22Rv1 (cell line): Measurements from ENCODE around the gene G3BP1.
"Not testable (repeated sequence)": the region's sequence is repeated elsewhere in the genome, so short reads cannot be mapped to it uniquely, and the experiment has no call there.

Experiments
- H3K27ac ChIP-seq: fragments of 450-650 bp; 2 replicates; pipeline ENCODE4 v1.5.1; 2017
- ZFX ChIP-seq: fragments of 450-650 bp; IDR thresholded peaks from 2 replicates; pipeline ENCODE4 v1.6.1; 2017; ENCODE audit warnings: antibody characterized with exemption, borderline replicate concordance
- TF ChIP-seq, protein P1 (sequence below): fragments of 450-650 bp; IDR thresholded peaks from 2 replicates; pipeline ENCODE4 v1.5.1; 2017; ENCODE audit warnings: mild to moderate bottlenecking

Gene G3BP1

DNA sequence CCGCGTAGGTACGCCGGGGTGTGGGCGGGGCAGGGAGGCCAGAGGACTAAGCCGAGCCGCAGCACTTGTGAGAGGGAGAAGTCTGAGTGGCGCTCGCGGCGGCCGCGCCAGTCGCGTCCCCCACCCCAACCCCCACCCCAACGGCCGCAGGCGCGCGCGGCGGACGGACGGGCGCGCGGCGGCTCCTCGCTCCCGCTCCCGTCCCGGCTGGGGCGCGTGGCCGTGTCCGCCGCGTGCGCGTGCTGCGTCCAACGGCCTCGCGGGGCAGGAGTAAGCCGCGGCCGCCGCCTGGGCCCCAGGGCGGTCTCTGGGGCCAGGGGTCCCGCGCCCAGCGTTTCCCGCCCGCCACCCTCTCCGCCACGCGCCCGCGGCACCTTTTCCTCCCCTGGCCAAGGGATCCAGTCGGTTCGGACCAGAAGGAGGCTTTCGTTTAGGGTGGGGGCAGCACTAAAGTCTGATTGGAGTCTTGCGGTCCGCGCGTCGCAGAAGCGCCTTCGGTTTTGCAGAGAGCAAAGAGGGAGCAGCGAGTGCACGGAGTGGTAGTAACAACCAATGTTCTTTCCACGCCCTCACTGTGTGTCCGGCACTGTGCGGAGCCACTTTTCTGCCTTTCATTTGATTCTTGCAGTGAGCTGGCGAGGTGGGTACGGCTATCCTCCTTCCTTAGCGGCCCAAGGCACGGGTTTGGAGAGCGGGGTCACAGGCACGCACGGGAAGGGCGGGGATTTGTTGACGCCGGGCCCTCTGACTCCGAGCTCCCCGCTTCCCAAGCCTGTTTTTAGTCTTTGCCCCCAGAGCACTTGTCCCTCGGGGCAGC is 483 bp downstream of the G3BP1 start:
- peak overlapping the region; percentile 96 for H3K27ac ChIP-seq
- TF ChIP-seq ZFX, result no peak
- TF ChIP-seq, protein P1, sequence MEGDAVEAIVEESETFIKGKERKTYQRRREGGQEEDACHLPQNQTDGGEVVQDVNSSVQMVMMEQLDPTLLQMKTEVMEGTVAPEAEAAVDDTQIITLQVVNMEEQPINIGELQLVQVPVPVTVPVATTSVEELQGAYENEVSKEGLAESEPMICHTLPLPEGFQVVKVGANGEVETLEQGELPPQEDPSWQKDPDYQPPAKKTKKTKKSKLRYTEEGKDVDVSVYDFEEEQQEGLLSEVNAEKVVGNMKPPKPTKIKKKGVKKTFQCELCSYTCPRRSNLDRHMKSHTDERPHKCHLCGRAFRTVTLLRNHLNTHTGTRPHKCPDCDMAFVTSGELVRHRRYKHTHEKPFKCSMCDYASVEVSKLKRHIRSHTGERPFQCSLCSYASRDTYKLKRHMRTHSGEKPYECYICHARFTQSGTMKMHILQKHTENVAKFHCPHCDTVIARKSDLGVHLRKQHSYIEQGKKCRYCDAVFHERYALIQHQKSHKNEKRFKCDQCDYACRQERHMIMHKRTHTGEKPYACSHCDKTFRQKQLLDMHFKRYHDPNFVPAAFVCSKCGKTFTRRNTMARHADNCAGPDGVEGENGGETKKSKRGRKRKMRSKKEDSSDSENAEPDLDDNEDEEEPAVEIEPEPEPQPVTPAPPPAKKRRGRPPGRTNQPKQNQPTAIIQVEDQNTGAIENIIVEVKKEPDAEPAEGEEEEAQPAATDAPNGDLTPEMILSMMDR, result no peak

DNA sequence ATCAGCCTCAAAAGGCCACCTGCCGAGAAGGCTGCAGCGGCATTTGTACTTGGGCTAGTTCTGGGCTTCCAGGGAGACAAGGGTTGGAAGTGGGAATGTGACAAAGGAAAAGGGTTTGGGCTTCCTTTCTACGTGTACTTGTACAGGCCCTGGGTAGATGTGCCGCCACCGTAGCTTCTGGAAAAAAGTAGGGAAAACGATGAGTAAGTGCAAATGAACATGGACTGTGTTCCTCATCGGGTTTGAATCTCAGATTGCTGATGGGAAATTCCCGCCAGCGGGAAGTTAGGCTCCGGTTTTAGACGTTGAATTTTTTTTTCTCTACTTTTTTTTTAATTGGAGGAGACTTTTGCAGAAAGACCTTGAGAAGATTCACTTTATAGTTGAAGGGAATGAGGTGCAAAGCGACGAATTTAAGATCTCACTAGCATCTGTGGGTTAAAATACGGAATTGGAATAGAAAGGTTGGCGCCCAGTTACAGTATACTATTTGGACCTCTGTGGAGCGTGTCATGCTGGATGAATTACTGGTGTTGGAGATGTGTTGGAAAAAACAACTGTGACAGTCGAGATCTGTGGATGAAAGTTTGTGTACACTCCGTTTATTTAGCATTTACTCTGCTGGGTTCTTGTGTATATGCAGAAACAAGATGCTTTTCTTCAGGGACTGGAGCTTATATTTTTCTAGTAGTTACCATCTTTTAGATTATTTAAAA is 1.2 kb downstream of the G3BP1 start:
- TF ChIP-seq, protein P1, result no peak
- no peak for TF ChIP-seq ZFX
- peak overlapping the region; percentile 96 for H3K27ac ChIP-seq

- TF ChIP-seq, protein P1, result no peak
- TF ChIP-seq ZFX, result no peak
- no peak overlapping the region for H3K27ac ChIP-seq
These were observed 2.2 kb downstream of the G3BP1 start for GRCh38 chr5:151773951-151774350.

DNA sequence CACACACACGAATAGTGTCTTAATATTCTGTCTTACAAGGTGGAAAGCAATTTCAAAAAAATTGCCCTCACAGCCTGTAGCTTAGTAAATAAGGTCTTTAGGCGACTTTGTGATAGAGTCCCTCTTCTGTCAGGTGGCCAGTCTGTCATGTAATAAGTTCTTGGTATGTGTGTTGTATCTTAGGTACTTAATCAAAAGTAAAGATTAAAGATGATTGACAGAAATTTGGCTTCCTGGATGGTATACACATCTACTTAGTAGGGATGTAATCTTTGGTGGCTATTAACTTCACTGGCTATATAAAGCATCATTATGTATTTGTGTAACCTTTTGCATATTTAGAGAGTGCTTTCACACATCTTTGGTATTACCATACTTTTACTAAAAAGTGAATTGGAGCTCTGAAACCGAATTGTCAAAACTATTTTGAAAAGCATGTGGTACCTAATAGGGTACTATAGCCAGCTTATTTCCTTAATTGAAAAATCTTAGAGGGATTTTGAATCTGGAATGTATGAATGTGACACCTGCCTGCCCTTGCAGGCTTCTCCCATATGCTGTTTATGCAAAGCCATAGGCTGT is 3.4 kb downstream of the G3BP1 start:
- TF ChIP-seq, protein P1, result no peak
- TF ChIP-seq ZFX, result no peak
- no peak overlapping the region for H3K27ac ChIP-seq

DNA sequence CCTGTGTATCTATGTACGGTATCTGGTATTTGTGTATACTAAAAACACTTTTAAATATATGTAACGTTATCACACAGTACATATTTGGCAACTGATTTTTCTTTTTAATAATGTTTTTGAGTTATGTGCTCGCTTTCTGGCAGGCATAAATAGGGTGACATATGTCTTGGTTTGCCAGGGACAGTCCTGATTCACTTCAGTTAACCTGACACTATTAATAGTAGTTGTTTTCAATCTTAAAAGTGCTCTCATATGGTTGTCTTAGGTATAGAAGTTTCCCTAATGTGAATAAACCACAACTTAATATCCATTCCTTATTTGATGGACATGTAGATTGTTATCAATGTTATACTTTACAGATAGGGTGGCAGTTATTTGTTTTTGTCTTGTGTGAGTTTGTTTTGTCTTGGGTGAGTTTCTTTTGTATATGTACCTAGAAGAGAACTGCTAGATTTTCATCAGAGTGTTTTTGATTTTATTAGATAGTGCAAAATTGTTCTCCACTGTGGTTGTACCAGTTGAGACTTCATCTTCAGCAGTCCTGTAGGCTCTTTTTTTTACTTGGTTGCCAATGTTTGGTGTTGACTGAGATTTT is 7.9 kb downstream of the G3BP1 start:
- TF ChIP-seq, protein P1, result no peak
- TF ChIP-seq ZFX, result no peak
- no peak overlapping the region; the same call in 1 of the 2 replicates for H3K27ac ChIP-seq

- TF ChIP-seq, protein P1, result no peak
- TF ChIP-seq ZFX, result no peak
- H3K27ac ChIP-seq, result no peak overlapping the region
These were observed 8.6 kb downstream of the G3BP1 start for GRCh38 chr5:151780348-151780747.

GRCh38 chr5:151781201-151781600 is 9.4 kb downstream of the G3BP1 start:
- TF ChIP-seq, protein P1, result no peak
- no peak overlapping the region for H3K27ac ChIP-seq

GRCh38 chr5:151783664-151784063 is 11.9 kb downstream of the G3BP1 start:
- H3K27ac ChIP-seq, result not testable (repeated sequence)
